Caco-2 (cell line): Measurements from ENCODE around the gene NLGN1. TPM values are rescaled to one million over a fixed set of nuclear protein-coding genes. Genes with fewer than 3 reads are reported as not detected.
"Not testable (repeated sequence)": the region's sequence is repeated elsewhere in the genome, so short reads cannot be mapped to it uniquely, and the experiment has no call there.

Experiments
- BruUV-seq: library from RNA; stranded (reverse); fragments of 400-500 nt; replicated peaks from 2 replicates; lab custom pipeline; 2021; lab: Mats Ljungman, UMichigan
- CTCF ChIA-PET: fragments of 300-600 bp; sonication (Branson Sonifier 250); formaldehyde crosslinking; loops from one replicate; lab custom pipeline; 2022; ENCODE audit warnings: antibody characterized with exemption; lab: Charles Lee
- POLR2A ChIA-PET: fragments of 300-600 bp; sonication (Branson Sonifier 250); formaldehyde crosslinking; loops from one replicate; lab custom pipeline; 2022; ENCODE audit warnings: antibody characterized with exemption; lab: Charles Lee
- DNase-seq, 2 experiments: peaks; one replicate each; pipeline versions ENCODE4 v3.0.0 to v3.0.0-alpha.2; 2020 to 2022
- H3K27me3 ChIP-seq: replicated peaks from 2 replicates; pipeline ENCODE4 v1.6.0; 2011; ENCODE audit warnings: low read length; ENCODE audit not compliant: control insufficient read depth, insufficient read depth
- H3K36me3 ChIP-seq: 2 replicates; pipeline ENCODE4 v1.5.1; 2011; ENCODE audit warnings: low read length; ENCODE audit not compliant: control insufficient read depth, insufficient read depth
- H3K4me1 ChIP-seq: fragments of 250-450 bp; sonication (Bioruptor Pico); 2 replicates; pipeline ENCODE4 v1.5.1; 2020; ENCODE audit warnings: mild to moderate bottlenecking
- H3K4me3 ChIP-seq: 2 replicates; pipeline ENCODE4 v1.5.1; 2011; ENCODE audit warnings: low read depth, mild to moderate bottlenecking, control low read depth, low read length
- H3K9me3 ChIP-seq: fragments of 250-450 bp; sonication (Bioruptor Pico); 2 replicates; pipeline ENCODE4 v1.5.1; 2020; ENCODE audit warnings: mild to moderate bottlenecking, moderate library complexity
- H3K27ac Mint-ChIP-seq: one replicate; pipeline ENCODE4 v1.8.0; 2022; ENCODE audit warnings: mixed read lengths; ENCODE audit not compliant: unreplicated experiment
- H3K27me3 Mint-ChIP-seq: one replicate; pipeline ENCODE4 v1.8.0; 2022; ENCODE audit warnings: mixed read lengths; ENCODE audit not compliant: insufficient read depth, unreplicated experiment
- H3K36me3 Mint-ChIP-seq: one replicate; pipeline ENCODE4 v1.8.0; 2022; ENCODE audit warnings: mild to moderate bottlenecking, mixed read lengths; ENCODE audit not compliant: insufficient read depth, unreplicated experiment
- H3K4me1 Mint-ChIP-seq: one replicate; pipeline ENCODE4 v1.8.0; 2022; ENCODE audit warnings: low read depth, mixed read lengths; ENCODE audit not compliant: unreplicated experiment
- H3K4me3 Mint-ChIP-seq: one replicate; pipeline ENCODE4 v1.8.0; 2022; ENCODE audit warnings: mild to moderate bottlenecking, moderate library complexity, mixed read lengths; ENCODE audit not compliant: unreplicated experiment
- H3K9me3 Mint-ChIP-seq: one replicate; pipeline ENCODE4 v1.8.0; 2022; ENCODE audit warnings: mixed read lengths; ENCODE audit not compliant: unreplicated experiment
- intact Hi-C: fragments of 100-400 bp; cut with micrococcal nuclease; formaldehyde crosslinking; loops from one replicate; pipeline ENCODE4 v1.10.0; 2022; ENCODE audit not compliant: unreplicated experiment
- total RNA-seq: library from RNA; stranded (reverse); gene quantifications from 2 replicates; pipeline ENCODE4 v1.2.3, GENCODE V29; 2022
- TF ChIP-seq, protein P1 (sequence below), 2 experiments: fragments of 200-600 bp in 1 of 2; IDR thresholded peaks; 1 replicate in 1 of 2; 2 replicates in 1 of 2; pipeline versions ENCODE4 v1.5.1 to v1.8.0; 2011 to 2022; ENCODE audit warnings: antibody characterized with exemption in 1 of 2, control low read depth in 1 of 2, inconsistent platforms in 1 of 2, low read depth in 1 of 2, low read length in 1 of 2, mild to moderate bottlenecking in 1 of 2, moderate library complexity in 1 of 2; ENCODE audit not compliant: insufficient read depth in 1 of 2, severe bottlenecking in 1 of 2, unreplicated experiment in 1 of 2

Gene NLGN1
- total RNA-seq, 1 experiment from 2014 or later = not detected

DNA sequence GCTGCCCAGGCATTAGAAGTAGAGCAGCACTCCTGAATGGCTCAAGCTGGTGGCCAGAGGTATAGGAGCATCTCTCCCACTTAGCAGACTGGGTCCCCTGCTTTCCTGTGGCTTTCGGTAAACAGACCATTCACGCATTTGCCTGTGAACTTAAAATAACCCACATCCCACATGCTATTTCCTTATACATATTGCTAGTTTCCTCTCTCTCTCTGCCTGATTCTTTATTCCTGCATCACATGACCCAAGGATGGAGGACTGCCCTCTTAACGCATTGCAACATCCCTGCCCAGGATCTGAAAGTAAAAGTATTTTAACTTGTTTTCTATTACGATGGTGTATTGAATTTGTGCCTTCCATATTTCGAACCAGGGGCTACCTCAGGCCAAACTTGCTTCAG is 43.4 kb upstream of the NLGN1 start:
- no peak overlapping the region for H3K27ac Mint-ChIP-seq
- intact Hi-C loops = no loop called here
- no peaks in the 10 kb centered on the region for H3K4me1 Mint-ChIP-seq
- no peaks in the 10 kb centered on the region for H3K9me3 Mint-ChIP-seq
- TF ChIP-seq, protein P1, sequence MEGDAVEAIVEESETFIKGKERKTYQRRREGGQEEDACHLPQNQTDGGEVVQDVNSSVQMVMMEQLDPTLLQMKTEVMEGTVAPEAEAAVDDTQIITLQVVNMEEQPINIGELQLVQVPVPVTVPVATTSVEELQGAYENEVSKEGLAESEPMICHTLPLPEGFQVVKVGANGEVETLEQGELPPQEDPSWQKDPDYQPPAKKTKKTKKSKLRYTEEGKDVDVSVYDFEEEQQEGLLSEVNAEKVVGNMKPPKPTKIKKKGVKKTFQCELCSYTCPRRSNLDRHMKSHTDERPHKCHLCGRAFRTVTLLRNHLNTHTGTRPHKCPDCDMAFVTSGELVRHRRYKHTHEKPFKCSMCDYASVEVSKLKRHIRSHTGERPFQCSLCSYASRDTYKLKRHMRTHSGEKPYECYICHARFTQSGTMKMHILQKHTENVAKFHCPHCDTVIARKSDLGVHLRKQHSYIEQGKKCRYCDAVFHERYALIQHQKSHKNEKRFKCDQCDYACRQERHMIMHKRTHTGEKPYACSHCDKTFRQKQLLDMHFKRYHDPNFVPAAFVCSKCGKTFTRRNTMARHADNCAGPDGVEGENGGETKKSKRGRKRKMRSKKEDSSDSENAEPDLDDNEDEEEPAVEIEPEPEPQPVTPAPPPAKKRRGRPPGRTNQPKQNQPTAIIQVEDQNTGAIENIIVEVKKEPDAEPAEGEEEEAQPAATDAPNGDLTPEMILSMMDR (IDR thresholded peaks at IDR 0.05; ENCODE audit: insufficient read depth in 1 of 2, low read depth in 1 of 2, low read length in 1 of 2, severe bottlenecking in 1 of 2, unreplicated experiment in 1 of 2) = no peak
- H3K27me3 Mint-ChIP-seq = peaks cover 3% of the 10 kb centered on the region
- Histone ChIP-seq H3K4me3 (no peak overlapping the region), H3K36me3 (no peaks in the 10 kb centered on the region), H3K27me3 (no peaks in the 10 kb centered on the region), H3K4me1 (no peaks in the 10 kb centered on the region), H3K9me3 (no peaks in the 10 kb centered on the region; the same call in 1 of the 2 replicates)
- no TSS peak for BruUV-seq
- H3K36me3 Mint-ChIP-seq = no peaks in the 10 kb centered on the region
- DNase-seq = no peak
- ChIA-PET CTCF (no interaction called here), POLR2A (no interaction called here)
- H3K4me3 Mint-ChIP-seq = no peak overlapping the region

DNA sequence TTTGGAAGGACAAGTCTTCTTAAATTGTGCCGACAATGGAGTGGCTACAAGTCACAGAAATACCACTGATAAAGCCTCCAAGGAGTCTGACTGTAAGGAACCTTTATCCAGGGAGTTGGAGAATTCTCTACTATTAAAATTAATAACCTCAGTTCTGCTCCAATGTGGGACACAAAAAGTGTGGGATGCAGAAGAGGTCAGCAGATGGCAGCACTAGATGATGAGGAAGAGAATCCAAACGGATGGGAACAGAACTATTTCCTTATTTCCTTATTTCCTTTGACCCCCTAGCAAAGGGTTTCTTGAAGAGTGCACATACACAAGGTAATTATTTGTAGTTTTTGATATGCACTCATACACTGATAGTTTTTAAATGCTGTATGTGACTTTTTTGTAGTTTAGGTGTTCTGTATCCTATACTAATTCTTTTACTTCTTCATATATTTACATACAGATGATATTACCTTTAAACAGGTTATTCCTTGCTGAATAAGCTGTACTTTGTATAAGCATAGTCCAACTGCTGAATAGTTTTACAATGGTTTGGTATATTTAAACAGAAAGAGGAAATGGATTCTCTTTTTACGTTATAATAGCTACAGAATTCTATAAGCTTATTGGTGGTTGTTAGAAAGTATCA is 25.6 kb upstream of the NLGN1 start:
- TF ChIP-seq, protein P1 (IDR thresholded peaks at IDR 0.05; ENCODE audit: insufficient read depth in 1 of 2, low read depth in 1 of 2, low read length in 1 of 2, severe bottlenecking in 1 of 2, unreplicated experiment in 1 of 2) = peak; percentile 54 to 55
- Mint-ChIP-seq H3K36me3 (no peaks in the 10 kb centered on the region), H3K4me3 (no peak overlapping the region), H3K27ac (no peak overlapping the region), H3K4me1 (no peaks in the 10 kb centered on the region), H3K27me3 (peaks cover 14% of the 10 kb centered on the region), H3K9me3 (no peaks in the 10 kb centered on the region)
- ChIA-PET POLR2A (no interaction called here), CTCF (no interaction called here)
- peak in 1 of 2 experiments; percentile 35 for DNase-seq
- Histone ChIP-seq H3K4me3 (no peak overlapping the region), H3K9me3 (no peaks in the 10 kb centered on the region), H3K36me3 (no peaks in the 10 kb centered on the region), H3K4me1 (no peaks in the 10 kb centered on the region), H3K27me3 (no peaks in the 10 kb centered on the region)
- intact Hi-C loops = loop anchor here (1.0 kb wide), 1 partner anchor 181 kb away; no protein-coding TSS in a partner anchor
- no TSS peak for BruUV-seq

DNA sequence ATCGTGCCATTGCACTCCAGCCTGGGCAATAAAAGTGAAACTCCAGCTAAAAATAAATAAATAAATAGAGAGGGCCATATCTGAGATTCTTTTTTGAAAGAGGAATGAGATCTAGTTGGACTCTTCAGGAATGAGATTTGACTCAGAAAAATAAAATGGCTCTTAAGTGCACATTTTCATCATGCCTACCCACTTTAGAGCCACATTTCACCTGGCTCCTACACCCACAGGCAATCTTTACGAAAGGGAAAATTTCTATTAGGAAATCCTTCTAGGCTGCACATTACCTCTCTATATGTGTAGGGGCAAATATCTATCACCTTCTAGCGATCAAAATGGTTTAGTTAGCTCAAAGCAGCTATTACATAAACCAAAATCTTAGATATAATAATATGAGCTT is 16.9 kb upstream of the NLGN1 start:
- POLR2A ChIA-PET = no interaction called here
- no peak overlapping the region for H3K4me3 Mint-ChIP-seq
- H3K27ac Mint-ChIP-seq = no peak overlapping the region
- no peak for DNase-seq
- no peaks in the 10 kb centered on the region for H3K36me3 Mint-ChIP-seq
- no peaks in the 10 kb centered on the region for H3K4me1 ChIP-seq
- no peak overlapping the region for H3K4me3 ChIP-seq
- no peaks in the 10 kb centered on the region for H3K9me3 ChIP-seq
- no peaks in the 10 kb centered on the region for H3K4me1 Mint-ChIP-seq
- H3K9me3 Mint-ChIP-seq = no peaks in the 10 kb centered on the region
- H3K36me3 ChIP-seq = no peaks in the 10 kb centered on the region
- intact Hi-C loops = no loop called here
- no peaks in the 10 kb centered on the region for H3K27me3 ChIP-seq
- TF ChIP-seq, protein P1 (IDR thresholded peaks at IDR 0.05; ENCODE audit: insufficient read depth in 1 of 2, low read depth in 1 of 2, low read length in 1 of 2, severe bottlenecking in 1 of 2, unreplicated experiment in 1 of 2) = no peak
- BruUV-seq = no TSS peak
- peaks cover 5% of the 10 kb centered on the region for H3K27me3 Mint-ChIP-seq
- CTCF ChIA-PET = no interaction called here

DNA sequence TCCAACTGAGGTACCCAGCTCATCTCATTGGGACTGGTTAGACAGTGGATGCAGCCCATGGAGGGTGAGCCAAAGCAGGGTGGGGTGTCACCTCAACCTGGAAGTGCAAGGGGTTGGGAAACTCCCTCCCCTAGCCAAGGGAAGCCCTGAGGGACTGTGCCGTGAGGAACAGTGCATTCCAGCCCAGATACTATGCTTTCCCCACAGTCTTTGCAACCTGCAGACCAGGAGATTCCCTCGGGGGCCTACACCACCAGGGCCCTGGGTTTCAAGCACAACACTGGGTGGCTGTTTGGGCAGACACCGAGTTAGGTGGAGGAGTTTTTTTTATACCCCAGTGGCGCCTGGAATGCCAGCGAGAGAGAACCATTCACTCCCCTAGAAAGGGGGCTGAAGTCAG is 15.6 kb upstream of the NLGN1 start:
- BruUV-seq, H3K4me3 ChIP-seq, POLR2A ChIA-PET, H3K27me3 ChIP-seq, CTCF ChIA-PET, H3K36me3 Mint-ChIP-seq, H3K9me3 ChIP-seq, H3K36me3 ChIP-seq, H3K27ac Mint-ChIP-seq, intact Hi-C loops, H3K4me1 Mint-ChIP-seq, DNase-seq, H3K9me3 Mint-ChIP-seq, H3K27me3 Mint-ChIP-seq, H3K4me1 ChIP-seq, H3K4me3 Mint-ChIP-seq: not testable (repeated sequence)
